HFF-Myc (cell line): Measurements from ENCODE around the gene HOXD1.

ENCODE experiments used
- DNase-seq: peaks from one replicate; pipeline ENCODE4 v3.0.0-alpha.2; 2011; ENCODE audit warnings: low read depth; ENCODE audit errors: extremely low read depth
- H3K4me3 ChIP-seq: replicated peaks from 2 replicates; pipeline ENCODE4 v1.5.1; 2011; ENCODE audit warnings: low read depth, mild to moderate bottlenecking, control low read depth, low read length
- TF ChIP-seq, protein P1 (sequence below): IDR thresholded peaks from 2 replicates; pipeline ENCODE4 v1.5.1; 2012; ENCODE audit warnings: mild to moderate bottlenecking, low read depth, low read length, control low read depth; ENCODE audit errors: missing control alignments

Gene HOXD1

DNA sequence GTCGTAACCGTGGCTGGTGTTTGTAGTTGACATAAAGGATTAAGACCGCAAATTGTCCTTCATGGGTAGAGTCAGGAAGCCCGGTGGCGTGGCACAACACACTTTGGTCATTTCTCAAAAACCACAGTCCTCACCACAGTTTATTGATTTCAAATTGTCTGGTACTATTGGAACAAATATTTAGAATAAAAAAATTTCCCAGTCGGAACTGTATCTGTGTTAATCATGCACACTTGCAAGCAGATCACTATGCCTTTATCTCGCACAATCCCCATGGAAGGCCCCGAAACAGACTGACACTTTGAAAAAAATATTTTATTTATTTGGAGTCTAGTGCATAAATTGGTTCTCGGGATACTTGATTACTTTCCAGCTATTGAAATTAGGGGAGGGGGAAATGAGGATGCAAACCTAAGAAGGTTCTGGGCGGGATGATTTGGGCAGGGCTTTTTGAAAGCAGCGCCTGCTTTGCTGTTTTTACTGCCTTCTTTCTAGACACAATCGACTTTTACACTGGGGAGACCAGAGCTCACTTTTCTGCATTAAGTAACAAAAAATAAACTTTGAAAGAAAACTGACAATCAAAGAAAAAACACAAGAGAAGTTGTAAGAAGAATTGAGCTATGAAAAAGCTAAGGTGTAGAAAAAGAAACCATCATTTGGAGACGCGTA is 15.4 kb upstream of the HOXD1 start:
- TF ChIP-seq, protein P1, sequence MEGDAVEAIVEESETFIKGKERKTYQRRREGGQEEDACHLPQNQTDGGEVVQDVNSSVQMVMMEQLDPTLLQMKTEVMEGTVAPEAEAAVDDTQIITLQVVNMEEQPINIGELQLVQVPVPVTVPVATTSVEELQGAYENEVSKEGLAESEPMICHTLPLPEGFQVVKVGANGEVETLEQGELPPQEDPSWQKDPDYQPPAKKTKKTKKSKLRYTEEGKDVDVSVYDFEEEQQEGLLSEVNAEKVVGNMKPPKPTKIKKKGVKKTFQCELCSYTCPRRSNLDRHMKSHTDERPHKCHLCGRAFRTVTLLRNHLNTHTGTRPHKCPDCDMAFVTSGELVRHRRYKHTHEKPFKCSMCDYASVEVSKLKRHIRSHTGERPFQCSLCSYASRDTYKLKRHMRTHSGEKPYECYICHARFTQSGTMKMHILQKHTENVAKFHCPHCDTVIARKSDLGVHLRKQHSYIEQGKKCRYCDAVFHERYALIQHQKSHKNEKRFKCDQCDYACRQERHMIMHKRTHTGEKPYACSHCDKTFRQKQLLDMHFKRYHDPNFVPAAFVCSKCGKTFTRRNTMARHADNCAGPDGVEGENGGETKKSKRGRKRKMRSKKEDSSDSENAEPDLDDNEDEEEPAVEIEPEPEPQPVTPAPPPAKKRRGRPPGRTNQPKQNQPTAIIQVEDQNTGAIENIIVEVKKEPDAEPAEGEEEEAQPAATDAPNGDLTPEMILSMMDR: no peak
- no peak overlapping the region for H3K4me3 ChIP-seq
- no peak for DNase-seq

DNA sequence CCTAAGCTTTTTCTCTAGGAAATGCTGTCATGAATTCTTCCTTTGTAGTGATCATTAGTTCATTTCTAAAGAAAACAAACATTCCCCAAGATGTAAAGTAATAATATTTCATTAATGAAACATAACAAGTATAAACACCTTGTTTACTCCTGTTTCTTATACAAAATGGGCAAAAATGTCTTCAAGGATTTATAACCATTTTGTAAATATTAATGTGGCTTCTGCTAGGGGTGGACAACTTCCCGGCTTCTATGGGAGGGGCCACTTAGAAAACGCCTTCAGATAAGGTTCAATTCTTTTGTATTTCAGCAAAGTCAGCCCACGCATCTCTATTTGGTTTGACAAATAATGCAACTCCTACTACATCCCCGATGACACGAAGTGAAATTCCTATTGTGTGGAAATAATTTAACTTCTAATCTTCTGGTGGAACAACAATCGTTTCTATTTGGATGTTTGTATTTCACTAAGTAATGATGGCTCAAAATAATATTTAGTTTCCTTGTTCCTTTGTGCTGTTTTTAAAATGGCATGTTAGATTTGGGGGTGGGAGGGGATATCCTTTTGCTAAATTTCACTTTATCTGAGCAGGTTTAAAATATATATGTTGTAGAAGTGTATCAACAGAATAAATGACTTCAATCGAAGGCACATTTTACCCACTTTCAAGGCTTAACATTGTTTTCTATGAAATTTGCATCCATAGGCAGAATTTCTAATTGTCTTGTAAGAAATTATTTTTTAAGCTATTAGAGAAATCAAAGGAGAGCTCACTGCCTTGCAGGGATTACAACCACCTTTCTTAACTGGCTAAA is 14.7 kb upstream of the HOXD1 start:
- no peak overlapping the region for H3K4me3 ChIP-seq
- DNase-seq: no peak
- TF ChIP-seq, protein P1: no peak

DNA sequence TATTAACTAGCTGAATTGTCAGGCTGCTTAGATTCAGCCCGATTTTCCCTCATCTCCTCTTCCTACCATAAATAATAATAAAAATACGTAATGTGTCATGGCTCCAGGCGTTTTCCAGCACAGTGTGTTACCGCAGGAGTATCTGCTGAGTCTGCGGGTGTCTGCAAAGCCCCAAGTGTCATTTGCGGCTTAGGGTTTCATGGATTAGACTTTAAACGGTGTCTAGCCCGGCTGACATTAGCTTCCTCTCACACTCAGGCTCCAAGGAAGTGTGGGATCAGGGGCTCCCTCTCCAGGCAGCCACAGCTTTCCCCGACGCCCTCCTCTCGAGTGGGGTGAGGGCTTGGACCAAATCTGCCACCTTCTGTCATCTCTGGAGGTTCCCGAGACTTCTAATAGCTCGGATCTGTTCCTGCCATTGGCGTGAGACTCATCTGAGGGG is 14.1 kb upstream of the HOXD1 start:
- no peak for DNase-seq
- TF ChIP-seq, protein P1: no peak
- no peak overlapping the region for H3K4me3 ChIP-seq

DNA sequence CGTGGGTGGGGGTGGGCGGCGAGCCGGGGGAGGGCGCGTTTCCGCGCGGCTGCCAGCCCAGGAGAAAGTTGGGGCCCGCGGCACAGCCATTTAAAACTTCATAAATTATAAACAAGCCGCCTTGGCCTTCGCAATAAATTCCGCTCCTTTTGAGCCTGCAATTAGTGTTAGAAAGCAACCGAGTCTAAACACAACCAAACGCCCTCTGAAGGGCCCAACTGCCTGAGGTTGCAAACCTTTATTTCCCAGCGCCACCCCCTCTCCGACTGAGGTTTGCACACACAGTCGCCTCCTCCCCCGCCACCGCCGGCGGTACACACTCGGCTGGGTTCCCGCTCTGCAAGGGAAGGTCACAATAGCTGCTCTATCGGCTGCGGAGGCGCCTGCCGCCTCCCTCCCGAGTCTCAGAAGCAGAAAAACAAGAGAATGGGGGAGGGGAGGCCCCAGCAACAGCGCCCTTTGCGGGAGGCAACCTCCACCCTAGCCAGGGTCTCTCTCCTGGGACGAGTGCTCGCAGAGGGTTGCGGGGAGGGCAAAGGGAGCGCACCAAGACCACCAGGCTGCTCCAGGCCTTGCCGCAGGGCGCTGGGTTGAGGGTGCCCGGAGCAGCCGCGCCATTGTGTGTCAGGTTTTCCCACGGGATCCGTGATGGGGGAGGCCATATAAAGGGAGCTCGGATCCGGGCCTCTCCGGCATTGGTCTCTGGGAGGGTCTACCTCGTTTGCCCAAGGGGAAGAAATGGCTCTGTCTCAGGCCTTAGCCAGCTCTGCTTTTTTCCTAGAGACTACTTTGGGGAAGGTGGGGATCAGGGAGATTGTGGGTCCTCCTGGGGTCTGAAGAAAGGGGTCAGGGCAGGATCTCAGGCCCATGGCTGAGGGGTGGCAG is 13.4 kb upstream of the HOXD1 start:
- H3K4me3 ChIP-seq: no peak overlapping the region
- DNase-seq: no peak
- TF ChIP-seq, protein P1: no peak

DNA sequence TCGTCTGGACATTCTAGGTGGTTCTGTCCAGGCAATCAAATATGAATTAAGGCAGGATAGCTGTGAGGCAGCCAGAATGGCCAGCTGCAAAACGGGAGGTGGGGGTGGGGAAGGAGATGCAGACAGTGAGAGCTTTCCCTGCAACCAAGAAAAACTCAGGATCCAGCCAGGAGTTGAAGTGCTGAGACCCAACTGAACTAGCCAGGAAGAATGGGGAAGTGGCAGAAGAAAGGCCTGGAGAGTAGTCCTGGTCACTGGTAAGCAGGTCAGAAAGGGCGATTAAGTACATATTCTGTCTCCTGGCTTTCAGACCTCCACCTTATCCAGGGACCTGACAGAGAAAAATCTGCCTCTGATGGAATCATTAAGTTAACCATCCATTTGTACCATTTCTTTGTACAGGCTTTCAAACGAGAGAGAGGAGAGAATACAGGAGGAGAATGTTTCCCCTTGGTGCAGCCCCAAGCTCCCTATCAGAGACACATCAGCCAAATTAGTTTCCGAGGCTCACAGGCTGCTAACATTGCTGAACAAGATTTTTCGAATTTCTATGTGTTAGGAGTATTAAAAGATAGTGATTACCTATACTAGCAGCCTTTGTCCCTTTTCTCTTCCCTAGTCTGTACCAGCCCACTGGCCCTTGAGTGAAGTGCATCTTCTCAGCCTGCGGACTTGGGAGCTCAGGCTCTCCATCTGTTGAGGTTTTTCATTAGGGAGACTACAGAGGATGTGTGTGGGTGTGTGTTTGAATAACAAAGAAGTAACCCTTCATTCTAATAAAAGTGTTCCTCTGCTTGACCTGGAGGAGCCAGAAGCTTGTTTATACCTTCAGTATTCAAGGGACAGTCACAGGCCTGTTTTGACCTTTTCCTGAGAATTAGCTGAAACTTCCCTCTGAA is 12.5 kb upstream of the HOXD1 start:
- no peak for DNase-seq
- H3K4me3 ChIP-seq: no peak overlapping the region

More for the DNA sequence above, 12.5 kb upstream of the HOXD1 start:
- TF ChIP-seq, protein P1: no peak
